Cardiac fibroblast (primary cell): ENCODE measurements around the gene ASTN2.

Experiments
- DNase-seq, 2 donors: peaks; one replicate each; pipeline versions ENCODE4 v3.0.0 to v3.0.0-alpha.2; 2010; ENCODE audit warnings: low read depth in 2 of 2
- H3K4me3 ChIP-seq, 2 donors: replicated peaks in 1 of 2; 1 replicate in 1 of 2; 2 replicates in 1 of 2; pipeline ENCODE4 v1.5.1; 2011; ENCODE audit warnings: low read depth in 2 of 2, low read length in 2 of 2, mild to moderate bottlenecking in 2 of 2, moderate library complexity in 1 of 2
- TF ChIP-seq, protein P1 (sequence below): IDR thresholded peaks from one replicate; pipeline ENCODE4 v1.5.1; 2011; ENCODE audit warnings: low read depth, mild to moderate bottlenecking, low read length, inconsistent platforms

ASTN2 gene

DNA sequence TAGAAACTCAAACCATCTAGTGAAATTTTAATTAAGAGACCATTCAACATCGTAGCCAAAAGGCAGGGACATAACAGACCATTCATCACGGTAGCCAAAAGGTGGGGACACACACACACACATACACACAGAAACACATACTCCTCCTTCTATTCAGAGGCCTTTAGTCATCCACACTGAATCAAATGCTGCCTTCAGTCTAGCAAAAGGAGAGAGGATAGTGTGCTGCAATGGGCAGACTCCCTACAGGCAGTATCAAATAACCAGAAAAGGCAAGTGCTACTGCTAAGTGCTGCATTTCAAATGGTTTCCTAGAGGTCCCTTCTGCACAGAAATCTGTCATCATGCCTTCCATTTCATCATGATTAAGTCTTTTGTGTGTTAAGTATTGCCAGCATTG is 423.8 kb downstream of the ASTN2 start:
- TF ChIP-seq, protein P1, sequence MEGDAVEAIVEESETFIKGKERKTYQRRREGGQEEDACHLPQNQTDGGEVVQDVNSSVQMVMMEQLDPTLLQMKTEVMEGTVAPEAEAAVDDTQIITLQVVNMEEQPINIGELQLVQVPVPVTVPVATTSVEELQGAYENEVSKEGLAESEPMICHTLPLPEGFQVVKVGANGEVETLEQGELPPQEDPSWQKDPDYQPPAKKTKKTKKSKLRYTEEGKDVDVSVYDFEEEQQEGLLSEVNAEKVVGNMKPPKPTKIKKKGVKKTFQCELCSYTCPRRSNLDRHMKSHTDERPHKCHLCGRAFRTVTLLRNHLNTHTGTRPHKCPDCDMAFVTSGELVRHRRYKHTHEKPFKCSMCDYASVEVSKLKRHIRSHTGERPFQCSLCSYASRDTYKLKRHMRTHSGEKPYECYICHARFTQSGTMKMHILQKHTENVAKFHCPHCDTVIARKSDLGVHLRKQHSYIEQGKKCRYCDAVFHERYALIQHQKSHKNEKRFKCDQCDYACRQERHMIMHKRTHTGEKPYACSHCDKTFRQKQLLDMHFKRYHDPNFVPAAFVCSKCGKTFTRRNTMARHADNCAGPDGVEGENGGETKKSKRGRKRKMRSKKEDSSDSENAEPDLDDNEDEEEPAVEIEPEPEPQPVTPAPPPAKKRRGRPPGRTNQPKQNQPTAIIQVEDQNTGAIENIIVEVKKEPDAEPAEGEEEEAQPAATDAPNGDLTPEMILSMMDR: no peak
- no peak overlapping the region for H3K4me3 ChIP-seq
- DNase-seq: no peak

DNA sequence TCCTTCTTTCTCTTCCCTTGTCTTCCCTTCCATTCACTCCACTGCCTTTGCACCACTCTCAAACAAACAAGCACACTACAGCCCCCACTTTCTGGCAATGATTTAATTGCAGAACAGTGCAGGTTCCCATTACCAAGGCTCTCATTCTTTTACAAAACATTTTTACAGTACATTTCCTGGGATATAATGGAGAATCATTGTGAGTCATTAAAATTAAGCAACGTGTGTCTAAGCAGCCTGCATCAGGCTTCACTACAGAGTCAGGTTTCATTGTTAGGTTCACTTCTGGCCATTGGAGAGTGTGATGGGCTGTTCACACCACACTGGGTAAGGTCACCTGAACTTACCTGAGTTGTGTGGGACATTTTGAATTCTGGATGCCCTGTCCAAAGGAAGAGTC is 424.3 kb downstream of the ASTN2 start:
- TF ChIP-seq, protein P1: no peak
- H3K4me3 ChIP-seq: no peak overlapping the region
- no peak for DNase-seq

DNA sequence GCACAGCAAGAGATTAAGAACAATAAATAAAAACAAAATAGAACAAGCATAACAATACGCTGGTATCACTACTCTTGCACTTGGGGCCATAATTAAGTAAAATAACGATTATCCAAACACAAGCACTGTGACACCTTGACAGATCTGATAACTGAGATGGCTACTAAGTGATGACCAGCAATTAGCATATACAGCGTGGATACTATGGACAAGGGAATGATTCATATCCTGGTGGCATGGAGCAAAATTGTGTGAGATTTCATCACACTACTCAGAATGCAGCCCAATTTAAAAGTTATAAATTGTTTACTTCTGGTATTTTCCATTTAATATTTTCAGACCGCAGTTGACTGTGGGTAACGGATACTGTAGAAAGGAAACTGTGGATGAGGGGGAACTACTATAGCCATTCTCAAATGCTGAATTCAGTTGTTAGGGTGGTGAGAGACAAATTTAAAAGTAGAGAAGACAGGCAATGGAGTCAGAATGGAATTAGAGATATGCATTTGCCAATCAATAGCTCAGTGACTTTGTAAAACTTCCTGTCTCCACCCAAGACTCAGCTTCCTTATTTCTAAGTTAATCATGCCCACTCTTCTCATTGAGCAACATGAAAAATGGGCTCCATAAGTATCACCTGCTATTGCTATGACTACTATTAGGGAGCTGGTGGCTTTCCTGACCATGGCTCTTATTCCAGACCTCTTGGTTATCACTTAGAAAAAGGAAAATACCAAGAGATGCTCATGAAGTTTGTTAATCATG is 427.0 kb downstream of the ASTN2 start:
- TF ChIP-seq, protein P1: no peak
- H3K4me3 ChIP-seq: no peak overlapping the region
- DNase-seq: no peak

DNA sequence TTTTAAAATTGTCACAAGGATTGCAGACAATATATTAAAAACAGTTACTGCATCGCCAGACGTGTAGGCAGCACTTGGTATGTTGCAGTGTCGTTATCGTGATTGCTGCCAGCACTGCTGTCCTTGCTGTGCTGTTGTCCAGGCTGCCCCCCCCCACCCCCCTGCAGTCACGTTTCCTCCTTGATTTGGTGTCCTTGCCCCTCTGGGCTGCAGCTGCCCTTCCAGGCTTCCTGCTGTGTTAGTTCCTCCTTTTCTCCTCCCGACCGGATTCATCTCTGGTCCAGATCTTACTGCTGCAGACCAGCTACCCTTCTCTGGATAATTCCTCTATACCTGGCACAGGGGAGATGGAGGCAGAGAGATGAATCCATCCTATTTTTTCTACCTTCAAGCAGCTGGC is 428.8 kb downstream of the ASTN2 start:
- H3K4me3 ChIP-seq: no peak overlapping the region
- TF ChIP-seq, protein P1: no peak
- DNase-seq: no peak

DNA sequence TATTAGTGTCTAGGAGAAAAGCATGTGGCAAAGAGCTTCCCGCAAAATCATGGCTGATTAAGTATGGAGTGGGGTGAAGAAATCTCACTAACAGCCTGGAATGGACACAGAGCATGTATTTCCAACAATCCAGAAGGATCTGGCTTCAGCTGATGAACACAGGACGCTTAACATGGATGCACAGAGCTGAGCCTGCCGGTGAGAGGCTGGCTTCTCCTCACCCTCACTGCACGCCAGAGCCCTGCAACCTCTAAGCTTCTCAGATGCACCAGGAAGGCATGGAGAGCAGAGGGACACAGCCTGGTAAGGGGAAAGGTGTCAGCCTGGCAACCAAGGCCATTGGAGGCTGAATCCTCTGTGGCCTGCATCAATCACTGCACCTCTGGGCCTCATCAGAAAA is 429.3 kb downstream of the ASTN2 start:
- no peak overlapping the region for H3K4me3 ChIP-seq
- DNase-seq: no peak
- TF ChIP-seq, protein P1: no peak

DNA sequence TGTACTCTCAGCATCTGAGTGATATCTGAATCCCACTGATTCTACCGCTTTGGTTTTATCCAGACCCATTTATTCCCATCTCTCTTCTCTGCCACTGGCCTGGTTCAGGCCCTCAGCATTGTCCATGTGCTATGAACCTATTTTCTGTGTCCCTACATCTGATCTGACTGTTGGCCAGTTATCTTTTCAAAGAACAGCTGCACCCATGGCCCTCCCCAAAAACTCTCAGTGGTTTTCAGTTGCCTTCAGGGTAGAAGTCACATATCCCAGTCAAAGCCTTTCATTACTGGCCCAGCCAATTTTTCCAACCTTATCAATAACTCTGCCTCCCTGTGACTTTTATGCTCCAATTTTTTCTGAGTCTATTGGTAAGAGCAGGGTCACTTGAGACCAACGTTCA is 430.7 kb downstream of the ASTN2 start:
- TF ChIP-seq, protein P1: no peak
- no peak for DNase-seq
- no peak overlapping the region for H3K4me3 ChIP-seq

DNA sequence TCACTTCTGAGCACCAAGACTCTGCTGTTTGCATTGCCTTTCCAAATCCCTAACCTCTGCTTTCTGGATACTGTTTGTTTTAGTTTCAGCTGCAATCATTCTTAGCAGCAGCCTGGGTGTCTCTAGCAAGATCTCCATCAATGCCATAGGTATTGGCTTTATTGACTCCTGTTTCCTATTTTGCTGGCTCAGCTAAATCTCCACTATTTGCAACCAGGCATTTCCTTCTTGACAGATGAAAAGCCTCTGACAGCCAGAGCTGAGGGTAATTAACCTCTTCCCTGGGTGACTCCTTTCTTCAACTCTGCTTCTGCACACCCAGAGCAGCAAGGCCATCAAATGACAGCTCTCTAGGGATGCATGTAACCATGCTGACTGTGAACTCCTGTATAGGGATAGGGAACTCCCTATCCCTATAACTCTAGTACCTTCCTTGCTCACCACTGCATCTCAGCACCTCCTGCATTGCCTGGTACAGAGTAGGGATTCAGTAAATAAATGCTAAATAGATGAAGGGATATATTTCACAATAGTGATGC is 434.2 kb downstream of the ASTN2 start:
- no peak for DNase-seq
- TF ChIP-seq, protein P1: no peak
- no peak overlapping the region for H3K4me3 ChIP-seq
